DMS 273 treated with DMSO at 0.1 percent for 48 hours (cell line): ENCODE data around the gene NRM.
"Not testable (repeated sequence)": the region's sequence is repeated elsewhere in the genome, so short reads cannot be mapped to it uniquely, and the experiment has no call there.

Source experiments
- DNase-seq: peaks from one replicate; lab custom pipeline; 2025; lab: John Stamatoyannopoulos, UW

Gene NRM

GRCh38 chr6:30687659-30688431 is 2.9 kb downstream of the NRM start:
- no peak for DNase-seq

GRCh38 chr6:30686908-30687658 is 3.7 kb downstream of the NRM start:
- DNase-seq, result peak; percentile 55

DNA sequence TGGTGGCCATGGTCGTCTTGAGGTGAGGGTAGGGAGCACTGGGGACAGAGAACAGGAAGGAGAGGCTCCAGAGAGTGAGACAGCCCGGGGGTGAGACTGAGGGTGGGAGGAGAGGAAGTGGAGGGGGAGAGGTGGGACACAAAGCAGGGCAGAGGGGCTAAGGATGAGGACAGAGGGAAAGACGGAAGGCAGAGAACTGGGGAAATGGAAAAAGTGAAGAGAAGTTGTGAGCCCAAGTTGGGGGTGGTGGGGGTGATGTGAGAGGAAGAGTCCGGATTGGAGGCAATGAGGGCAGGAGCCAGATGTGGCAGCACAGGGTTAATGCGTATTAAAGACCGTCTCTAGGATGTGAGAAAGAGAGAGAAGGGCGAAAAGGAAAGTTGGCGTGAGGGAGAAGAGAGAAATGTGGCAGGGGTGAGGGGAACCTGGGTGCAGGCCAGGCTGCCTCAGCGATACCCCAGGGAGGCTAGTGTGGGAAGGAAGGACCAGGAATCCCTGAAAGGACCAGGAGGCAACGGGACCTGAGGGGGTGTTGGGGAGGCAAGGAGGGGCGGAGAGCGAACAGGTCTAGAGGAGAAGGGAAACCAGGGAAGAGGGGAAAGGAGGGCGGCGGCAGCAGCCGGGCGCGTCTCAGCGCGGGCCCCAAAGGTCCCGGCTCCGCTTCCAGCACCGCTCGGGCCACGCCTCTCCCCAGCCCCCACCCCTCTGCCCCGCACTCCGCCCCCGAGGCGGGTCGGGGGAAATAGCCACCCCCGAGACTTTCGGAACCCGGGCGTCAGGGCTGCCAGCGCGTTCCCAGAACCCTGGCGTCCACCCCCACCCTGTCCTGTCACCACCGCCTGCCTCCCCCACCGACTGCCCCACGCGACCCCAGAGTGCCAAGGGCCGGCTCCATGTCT is 4.5 kb downstream of the NRM start, which contains the start of gene PPP1R18:
Gene PPP1R18 (minus strand): TSS at position 637 of the 899 bp plus-strand sequence. CDS start 627 bp downstream, at position 10.
- DNase-seq, result no peak

DNA sequence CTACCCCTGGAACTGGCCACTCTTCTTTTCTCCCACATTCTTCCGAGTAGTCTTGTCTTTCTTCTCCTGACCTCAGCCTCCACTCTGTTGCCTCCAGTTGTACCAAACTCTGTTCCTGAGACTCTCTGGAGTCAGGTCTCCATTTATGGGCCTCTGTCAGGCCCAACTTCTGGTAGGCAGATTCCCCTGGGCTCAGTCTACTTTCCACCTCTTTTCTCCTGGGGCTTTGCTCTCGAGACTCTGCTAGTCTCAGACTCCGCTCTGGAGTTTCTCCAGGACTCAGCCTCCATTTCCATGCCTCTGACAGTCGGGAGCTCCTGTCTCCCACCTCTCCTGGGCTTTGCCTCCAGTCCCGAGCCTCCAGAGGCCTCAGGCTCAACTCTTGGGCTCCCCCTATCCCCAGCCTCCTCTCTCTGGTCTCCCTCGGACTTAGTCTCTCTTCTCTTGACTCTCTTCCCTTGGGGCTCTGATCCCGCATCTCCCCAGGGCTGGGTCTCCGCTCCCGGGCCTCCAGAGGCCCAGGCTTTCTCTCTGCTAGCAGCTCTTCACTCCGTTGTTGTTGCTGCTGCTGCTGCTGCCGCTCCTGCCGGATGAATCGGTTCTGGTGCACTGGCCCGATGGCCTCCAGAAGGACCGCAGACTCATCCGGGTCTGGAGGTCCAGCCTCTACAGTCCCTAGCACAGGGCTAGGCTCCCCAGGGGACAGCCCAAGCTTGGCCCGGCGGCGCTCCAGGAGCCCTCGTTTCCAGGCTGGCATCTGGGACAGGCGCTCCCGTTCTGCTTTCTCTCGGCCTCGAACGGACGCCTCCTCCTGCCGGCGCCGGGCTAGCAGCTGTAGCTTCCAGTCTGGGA is 5.4 kb downstream of the NRM start:
- no peak for DNase-seq

DNA sequence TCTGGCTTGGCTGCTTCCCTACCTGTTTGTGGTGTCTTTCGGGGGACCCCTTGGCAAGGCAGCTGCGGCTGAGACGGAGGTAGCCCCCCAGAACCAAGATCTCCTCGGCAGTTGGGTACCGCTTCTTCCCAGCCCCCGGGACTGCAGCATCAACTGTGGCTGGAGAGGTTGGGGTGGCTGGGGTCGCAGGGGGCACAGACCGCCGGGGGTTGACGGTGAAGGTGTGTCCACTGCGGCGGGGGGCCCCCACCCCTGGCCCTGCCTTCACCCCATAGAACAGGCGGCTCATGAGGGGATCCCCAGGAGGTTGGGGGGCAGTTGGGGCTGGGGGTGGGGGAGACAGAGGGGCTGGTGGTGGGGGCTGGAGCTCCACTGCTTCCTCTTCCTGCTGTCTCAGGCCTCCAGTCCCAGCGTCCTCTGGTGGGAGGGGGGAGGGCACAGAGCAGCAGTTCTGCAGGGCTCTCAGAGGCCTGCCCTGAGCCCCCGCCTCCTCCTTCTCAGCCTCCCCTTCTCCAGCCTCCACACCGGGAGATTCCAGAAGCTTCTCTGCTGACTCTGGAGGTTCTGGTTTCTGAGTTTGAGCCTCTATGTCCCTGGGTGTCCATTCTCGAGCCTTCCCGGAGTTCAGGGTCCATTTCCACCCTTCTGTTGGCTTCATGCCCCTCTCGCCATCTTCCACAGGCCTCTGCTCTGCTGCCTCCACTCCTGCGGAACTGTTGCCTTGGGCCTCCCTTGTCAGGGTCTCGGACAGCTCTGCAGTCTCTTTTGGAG is 6.2 kb downstream of the NRM start:
- DNase-seq, result no peak

- no peak for DNase-seq
Measured at GRCh38 chr6:30683980-30684338, 6.8 kb downstream of the NRM start.

GRCh38 chr6:30683183-30683979 is 7.4 kb downstream of the NRM start:
- DNase-seq, result no peak

DNA sequence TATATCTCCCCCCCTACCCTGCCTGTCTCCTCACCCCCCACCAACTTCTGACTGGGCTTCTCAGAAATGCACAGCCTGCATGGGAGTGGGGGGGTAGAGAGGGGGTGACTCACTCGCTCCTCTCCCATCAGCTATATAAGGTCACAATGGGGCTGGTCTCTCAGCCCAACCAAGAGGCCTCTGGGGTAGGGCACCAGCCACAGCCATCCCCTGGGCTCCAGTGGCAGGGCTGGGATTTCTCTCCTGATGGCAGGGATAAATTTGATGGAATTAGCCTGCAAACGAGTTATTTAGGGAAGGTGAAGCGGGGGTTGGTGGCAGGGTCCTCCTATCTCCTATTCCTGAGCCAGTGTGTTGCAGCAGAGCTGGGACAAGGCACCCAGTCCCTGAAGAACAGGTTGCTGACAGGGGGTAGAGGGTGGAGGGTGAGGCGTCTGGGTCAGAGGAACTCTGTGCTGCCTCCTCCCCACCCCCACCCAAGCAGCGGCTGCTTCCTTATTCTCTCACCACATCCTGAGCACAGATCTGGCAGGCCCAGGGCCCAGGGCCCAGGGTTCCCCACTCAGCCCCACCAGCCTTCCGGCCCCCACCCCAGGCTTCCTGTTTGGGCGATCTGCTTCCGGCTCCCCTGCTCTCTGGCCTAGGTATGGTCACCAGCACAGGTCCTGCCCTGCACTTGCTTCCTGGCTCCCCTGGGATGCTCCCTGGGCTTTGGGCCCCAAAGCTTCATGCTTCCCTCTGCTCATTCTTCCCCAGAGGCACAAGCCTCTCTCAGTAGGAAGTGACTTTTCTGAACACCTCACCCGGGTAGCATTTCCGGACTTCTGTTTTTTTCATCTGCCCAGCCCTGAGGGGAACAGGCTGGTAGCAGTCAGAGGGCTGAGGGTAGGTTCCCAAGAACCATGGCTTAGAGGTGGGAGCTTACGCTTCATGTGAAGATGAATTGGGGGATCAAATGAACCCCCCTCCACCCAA is 8.4 kb downstream of the NRM start:
- DNase-seq, result no peak

DNA sequence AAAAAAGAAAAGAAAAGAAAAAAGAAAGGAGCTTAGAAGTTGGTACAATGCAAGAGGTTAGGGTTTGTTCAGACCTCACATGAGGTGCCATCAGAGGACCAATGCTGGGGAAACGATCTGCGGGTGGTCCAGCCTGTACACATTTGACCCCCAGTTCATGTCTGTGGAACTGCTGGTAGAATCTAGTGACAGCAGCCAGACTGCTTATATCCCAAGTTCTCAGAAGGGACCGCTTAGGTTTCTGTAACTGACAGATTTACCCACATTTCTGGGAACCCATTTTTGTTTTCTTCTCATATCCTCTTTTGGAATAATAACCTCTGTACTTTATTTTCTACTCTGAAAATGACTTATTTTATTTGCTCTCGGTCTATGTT is 9.0 kb downstream of the NRM start:
- no peak for DNase-seq

- DNase-seq, result no peak
Measured at GRCh38 chr6:30679765-30680535, 10.8 kb downstream of the NRM start.

- DNase-seq, result peak; percentile 45
Measured at GRCh38 chr6:30678964-30679726, 11.6 kb downstream of the NRM start.

GRCh38 chr6:30676660-30677285 is 14.0 kb downstream of the NRM start:
- DNase-seq, result no peak

DNA sequence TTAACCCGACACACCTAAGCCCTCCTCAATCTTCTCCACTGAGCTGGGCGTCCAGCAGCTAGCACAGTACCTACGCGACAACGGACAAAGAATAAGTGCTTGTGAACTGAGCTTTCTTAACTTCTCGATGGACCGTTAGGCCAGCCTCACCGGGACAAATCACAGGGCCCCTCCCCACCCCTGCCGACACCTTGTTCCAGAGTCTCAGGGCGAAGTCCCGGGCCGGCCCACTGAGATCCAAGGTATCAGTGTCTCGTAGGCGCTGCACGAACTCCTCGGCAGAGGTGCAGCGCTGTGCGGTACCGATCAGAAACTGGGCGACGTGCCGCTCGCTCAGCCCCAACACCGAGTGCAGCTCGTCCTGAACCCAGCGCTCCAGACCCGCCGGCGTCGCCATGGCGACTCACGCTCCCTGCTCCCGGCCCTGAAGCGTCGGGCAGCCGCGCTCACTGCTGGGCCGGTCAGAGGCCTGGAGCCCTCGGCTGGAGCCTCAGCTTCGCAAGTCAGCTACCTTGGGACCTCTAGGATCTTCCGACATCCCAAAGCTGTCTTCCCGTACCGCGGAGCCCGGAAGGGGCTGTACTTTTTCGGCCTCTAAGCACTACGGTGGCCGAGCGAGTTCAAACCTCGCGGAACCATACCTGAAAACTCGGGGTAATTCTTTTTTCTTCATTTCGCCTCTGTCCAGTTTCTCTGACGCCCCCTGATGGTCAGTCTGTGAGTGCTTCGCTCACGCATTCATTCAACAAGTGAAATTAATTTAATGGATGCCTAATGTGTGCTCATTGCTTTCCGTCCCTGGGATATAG is 18.1 kb downstream of the NRM start, which contains the start of gene DHX16:
Gene DHX16 (minus strand): TSS at position 562 of the 809 bp plus-strand sequence. CDS start 165 bp downstream, at position 397.
- peak; percentile 97 for DNase-seq

GRCh38 chr6:30670760-30671527 is 19.8 kb downstream of the NRM start:
- no peak for DNase-seq

- DNase-seq, result not testable (repeated sequence)
Measured at GRCh38 chr6:30666300-30666699, 24.5 kb downstream of the NRM start.
